Panc1 (cell line): ENCODE results near the gene TFPI2.

ENCODE experiments used
- CTCF ChIP-seq: fragments of 450-650 bp; IDR thresholded peaks from 2 replicates; pipeline ENCODE4 v1.5.1; 2017; ENCODE audit warnings: mild to moderate bottlenecking
- POLR2AphosphoS5 ChIP-seq: IDR thresholded peaks from 2 replicates; pipeline ENCODE4 v1.6.1; 2012; ENCODE audit warnings: mild to moderate bottlenecking, low read depth, low read length, moderate library complexity
- SIN3A ChIP-seq: IDR thresholded peaks from 2 replicates; pipeline ENCODE4 v1.6.1; 2012; ENCODE audit warnings: low read depth, mild to moderate bottlenecking, low read length, moderate library complexity, borderline replicate concordance; ENCODE audit not compliant: insufficient read depth
- TCF7L2 ChIP-seq: IDR thresholded peaks from 2 replicates; pipeline ENCODE4 v1.6.1; 2011; ENCODE audit warnings: mild to moderate bottlenecking, low read depth, low read length, inconsistent platforms
- TF ChIP-seq, protein P1 (sequence below), 2 experiments: IDR thresholded peaks; 2 replicates each; pipeline ENCODE4 v1.6.1; 2011 to 2012; ENCODE audit warnings: low read depth in 2 of 2, control low read depth in 1 of 2, low read length in 1 of 2, mild to moderate bottlenecking in 1 of 2, moderate library complexity in 1 of 2; ENCODE audit not compliant: insufficient read depth in 1 of 2

DNA sequence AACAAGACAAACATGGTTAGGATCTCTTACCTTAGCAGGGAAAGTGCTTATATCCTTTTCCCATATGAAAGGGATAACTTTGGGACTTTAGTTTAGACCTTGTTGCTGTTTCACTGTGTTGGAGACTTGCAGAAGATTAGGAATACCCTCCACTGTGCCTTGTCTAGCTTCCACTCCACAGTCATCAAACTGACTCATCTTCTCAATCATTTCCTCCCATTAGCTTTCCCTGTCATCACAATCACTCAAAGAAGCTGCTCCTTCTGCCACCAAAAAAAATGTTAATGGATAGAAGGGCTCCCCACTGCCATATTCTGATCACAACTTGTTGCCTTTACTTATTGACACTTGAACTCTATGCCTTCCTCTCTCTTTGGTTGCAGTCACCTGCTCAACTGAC lies 47.7 kb upstream of the TFPI2 start:
- no peak for TF ChIP-seq CTCF
- no peak for TF ChIP-seq POLR2AphosphoS5
- TF ChIP-seq, protein P1, sequence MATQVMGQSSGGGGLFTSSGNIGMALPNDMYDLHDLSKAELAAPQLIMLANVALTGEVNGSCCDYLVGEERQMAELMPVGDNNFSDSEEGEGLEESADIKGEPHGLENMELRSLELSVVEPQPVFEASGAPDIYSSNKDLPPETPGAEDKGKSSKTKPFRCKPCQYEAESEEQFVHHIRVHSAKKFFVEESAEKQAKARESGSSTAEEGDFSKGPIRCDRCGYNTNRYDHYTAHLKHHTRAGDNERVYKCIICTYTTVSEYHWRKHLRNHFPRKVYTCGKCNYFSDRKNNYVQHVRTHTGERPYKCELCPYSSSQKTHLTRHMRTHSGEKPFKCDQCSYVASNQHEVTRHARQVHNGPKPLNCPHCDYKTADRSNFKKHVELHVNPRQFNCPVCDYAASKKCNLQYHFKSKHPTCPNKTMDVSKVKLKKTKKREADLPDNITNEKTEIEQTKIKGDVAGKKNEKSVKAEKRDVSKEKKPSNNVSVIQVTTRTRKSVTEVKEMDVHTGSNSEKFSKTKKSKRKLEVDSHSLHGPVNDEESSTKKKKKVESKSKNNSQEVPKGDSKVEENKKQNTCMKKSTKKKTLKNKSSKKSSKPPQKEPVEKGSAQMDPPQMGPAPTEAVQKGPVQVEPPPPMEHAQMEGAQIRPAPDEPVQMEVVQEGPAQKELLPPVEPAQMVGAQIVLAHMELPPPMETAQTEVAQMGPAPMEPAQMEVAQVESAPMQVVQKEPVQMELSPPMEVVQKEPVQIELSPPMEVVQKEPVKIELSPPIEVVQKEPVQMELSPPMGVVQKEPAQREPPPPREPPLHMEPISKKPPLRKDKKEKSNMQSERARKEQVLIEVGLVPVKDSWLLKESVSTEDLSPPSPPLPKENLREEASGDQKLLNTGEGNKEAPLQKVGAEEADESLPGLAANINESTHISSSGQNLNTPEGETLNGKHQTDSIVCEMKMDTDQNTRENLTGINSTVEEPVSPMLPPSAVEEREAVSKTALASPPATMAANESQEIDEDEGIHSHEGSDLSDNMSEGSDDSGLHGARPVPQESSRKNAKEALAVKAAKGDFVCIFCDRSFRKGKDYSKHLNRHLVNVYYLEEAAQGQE (IDR thresholded peaks at IDR 0.05; ENCODE audit: insufficient read depth in 1 of 2, low read depth in 2 of 2, low read length in 1 of 2): no peak
- no peak for TF ChIP-seq TCF7L2
- TF ChIP-seq SIN3A: no peak
